NCI-H748 (cell line): Measurements from ENCODE around the gene IL33.
A peak's percentile ranks its signal among the peaks of the same experiment; 100 is the strongest.

Experiments
- DNase-seq: peaks from one replicate; lab custom pipeline; 2025; ENCODE audit not compliant: unreplicated experiment; lab: John Stamatoyannopoulos, UW

Gene IL33

DNA sequence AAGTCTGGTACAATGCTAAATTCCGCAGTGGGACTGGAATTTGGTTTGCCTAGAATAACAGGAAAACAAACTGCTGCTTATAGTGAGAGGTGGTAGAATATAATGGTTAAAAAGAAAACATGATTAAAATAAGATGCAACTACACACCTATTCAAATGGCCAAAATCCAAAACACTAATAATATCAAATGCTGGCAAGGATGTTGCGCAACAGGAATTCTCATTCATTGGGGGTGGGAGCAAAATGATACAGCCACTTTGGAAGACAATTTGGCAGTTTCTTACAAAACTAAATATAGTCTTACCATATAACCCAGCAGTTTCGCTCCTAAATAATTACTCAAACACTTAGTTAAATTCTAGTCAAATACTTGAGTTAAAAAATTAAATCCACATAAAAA is 61.8 kb downstream of the IL33 start:
- no peak for DNase-seq

DNA sequence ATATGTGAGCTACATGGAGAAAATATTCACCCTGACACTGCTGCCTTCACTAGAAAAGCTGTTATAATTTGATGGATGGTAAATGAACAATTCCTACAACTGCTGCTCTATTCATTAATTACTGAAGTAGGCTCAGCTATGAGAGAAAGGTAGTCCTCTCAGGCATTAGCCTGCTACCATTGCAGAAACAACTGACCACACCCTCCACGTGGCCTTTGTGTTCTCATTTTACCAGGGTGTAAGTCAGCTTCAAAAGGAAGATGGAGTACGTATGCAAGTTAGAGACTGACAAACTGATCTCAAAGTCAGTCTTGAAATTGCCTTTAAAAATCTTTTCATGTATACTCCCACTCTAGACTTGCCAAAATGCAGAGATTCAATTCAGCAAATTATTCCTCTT is 86.3 kb downstream of the IL33 start:
- peak; percentile 49 for DNase-seq

DNA sequence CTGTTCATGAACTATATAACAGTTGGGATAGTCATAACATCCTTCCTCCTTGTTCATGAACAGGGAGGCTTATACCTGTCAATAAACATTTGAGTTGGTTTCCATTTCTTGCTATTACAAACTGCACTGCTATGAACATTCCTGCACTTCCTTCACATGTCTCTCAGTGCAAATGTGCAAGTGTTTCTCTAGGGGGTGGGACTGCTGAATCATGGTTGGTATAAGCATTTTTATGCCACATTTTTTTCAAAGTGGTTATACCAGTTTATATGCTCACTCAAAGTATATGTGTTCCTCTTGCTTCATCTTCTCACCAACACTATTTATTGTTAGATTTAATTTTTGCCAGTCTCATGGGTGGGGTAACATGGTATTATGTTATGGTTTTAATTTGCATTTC is 86.8 kb downstream of the IL33 start:
- no peak for DNase-seq

DNA sequence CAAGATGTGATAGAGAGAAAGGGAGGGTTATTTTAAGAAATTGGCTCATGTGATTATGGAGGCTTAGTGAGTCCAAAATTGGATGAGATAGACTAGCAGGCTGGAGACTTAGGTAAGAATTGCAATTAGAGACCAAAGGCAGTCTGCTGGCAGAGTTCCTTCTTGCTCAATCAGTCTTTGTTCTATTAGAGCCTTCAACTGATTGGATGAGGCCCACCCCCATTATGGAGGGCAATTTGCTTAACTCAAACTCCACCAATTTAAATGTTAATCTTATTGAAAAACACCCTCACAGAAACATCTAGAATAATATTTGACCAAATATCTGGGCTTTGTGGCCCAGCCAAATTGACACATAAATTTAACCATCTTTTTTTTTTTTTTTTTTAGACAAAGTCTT is 88.6 kb downstream of the IL33 start:
- no peak for DNase-seq

DNA sequence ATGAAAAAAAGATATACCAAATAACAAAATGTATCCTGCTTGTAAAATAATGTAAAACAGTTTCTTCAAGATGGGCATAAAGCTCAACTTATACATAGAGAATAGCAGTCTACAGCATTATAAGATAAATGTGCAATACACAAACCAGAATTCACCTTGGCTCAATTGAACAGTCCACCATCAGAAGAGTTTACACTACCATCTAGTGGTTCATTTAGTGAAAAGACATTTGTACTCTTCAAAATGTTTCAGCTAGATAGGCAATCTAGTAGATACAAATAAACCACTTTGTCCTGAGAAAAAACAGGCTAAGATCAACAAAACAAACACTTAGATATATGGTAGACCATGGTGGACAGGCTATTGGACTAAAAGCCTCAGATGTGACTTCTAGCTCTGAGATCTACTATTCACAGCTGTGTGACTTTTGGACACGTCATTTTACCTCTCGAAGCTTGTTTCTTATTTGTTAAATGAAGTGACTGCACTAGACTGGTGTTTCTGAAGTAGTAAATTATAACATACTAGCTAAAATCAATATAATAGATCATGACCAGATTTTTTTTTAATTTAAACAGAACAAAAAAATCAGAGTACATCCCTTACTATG is 90.5 kb downstream of the IL33 start:
- peak; percentile 55 for DNase-seq
